GM20000 (cell line): ENCODE data around the gene CNTN2.

ENCODE experiments used
- DNase-seq: peaks from one replicate; pipeline ENCODE4 v3.0.0; 2012; ENCODE audit warnings: low spot score
- CTCF ChIP-seq: IDR thresholded peaks from 2 replicates; pipeline ENCODE4 v1.5.1; 2012; ENCODE audit warnings: mild to moderate bottlenecking, control low read depth; ENCODE audit errors: extremely low read depth, missing control alignments

CNTN2 gene

GRCh38 chr1:205003358-205004131 is 39.5 kb upstream of the CNTN2 start:
- DNase-seq: no peak
- TF ChIP-seq CTCF: no peak

- TF ChIP-seq CTCF: no peak
- DNase-seq: no peak
Observed at GRCh38 chr1:205004351-205004750, 38.7 kb upstream of the CNTN2 start.

GRCh38 chr1:205008896-205009295 is 34.1 kb upstream of the CNTN2 start:
- no peak for DNase-seq
- no peak for TF ChIP-seq CTCF

- DNase-seq: no peak
- no peak for TF ChIP-seq CTCF
Observed at GRCh38 chr1:205009670-205010069, 33.3 kb upstream of the CNTN2 start.

GRCh38 chr1:205012391-205013140 is 30.4 kb upstream of the CNTN2 start:
- TF ChIP-seq CTCF: no peak
- DNase-seq: no peak

GRCh38 chr1:205013683-205014367 is 29.2 kb upstream of the CNTN2 start:
- DNase-seq: no peak
- no peak for TF ChIP-seq CTCF

- no peak for DNase-seq
- TF ChIP-seq CTCF: no peak
Observed at GRCh38 chr1:205014783-205015182, 28.2 kb upstream of the CNTN2 start.
